Stomach (tissue), 4 donors: ENCODE measurements around the gene SORCS2.

Source experiments
- CTCF ChIP-seq, 7 experiments: fragments of 450-650 bp in 4 of 7; fragments of 200-600 bp in 3 of 7; sonication (generic) in 3 of 7; IDR thresholded peaks; one replicate each; pipeline ENCODE4 v1.5.1; 2016 to 2019; ENCODE audit warnings: antibody characterized with exemption in 7 of 7, control low read depth in 2 of 7, mild to moderate bottlenecking in 1 of 7
- POLR2A ChIP-seq, 4 donors: fragments of 450-650 bp; IDR thresholded peaks; one replicate each; pipeline ENCODE4 v1.6.1; 2016; ENCODE audit warnings: antibody characterized with exemption in 4 of 4, control low read depth in 2 of 4, mild to moderate bottlenecking in 1 of 4, moderate library complexity in 1 of 4
- POLR2AphosphoS5 ChIP-seq, 3 donors: sonication (generic); formaldehyde crosslinking; IDR thresholded peaks; one replicate each; pipeline ENCODE4 v1.6.1; 2016; ENCODE audit warnings: antibody characterized with exemption in 3 of 3

DNA sequence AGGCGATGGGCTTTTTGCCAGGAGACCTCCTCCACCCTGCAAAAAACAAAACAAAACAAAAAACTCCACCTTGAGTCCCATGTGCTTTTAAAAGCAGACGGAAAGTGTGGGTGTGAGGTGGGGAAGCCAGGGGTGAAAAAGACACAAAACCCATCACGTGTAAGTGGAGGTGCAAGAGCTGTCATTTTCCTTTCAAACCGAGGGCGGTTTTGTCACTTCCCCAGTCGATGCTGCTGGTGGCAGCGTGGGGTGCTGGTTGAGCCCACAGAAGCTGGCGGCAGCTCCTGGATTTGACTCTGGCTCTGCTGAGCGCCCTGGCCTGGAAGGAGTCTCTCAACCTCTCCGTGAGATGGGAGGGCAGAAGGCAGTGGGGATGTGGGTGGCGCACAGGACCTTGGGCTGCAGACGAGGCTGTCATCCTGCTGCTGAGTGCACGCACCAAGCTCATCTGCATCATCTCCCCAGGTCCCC, 132.3 kb downstream of the SORCS2 start:
- TF ChIP-seq POLR2A (IDR thresholded peaks at IDR 0.05) (no peak), POLR2AphosphoS5 (IDR thresholded peaks at IDR 0.05) (no peak), CTCF (IDR thresholded peaks at IDR 0.05) (no peak)
